Measurements from ENCODE around the gene C1QTNF3.

C1QTNF3 gene

GRCh38 chr5:34057569-34057968 is 14.6 kb upstream of the C1QTNF3 start:
- no peak for TF ChIP-seq ZNF274 (IDR thresholded peaks at IDR 0.05; ENCODE audit: low read depth, low read length)
- no peak overlapping the region for H3K4me3 ChIP-seq (ENCODE audit: low read length)

GRCh38 chr5:34057118-34057517 is 14.1 kb upstream of the C1QTNF3 start:
- no peak for TF ChIP-seq ZNF274 (IDR thresholded peaks at IDR 0.05; ENCODE audit: low read depth, low read length)
- H3K4me3 ChIP-seq (ENCODE audit: low read length), result no peak overlapping the region

- TF ChIP-seq ZNF274 (IDR thresholded peaks at IDR 0.05; ENCODE audit: low read depth, low read length), result no peak
- H3K4me3 ChIP-seq (ENCODE audit: low read length), result no peak overlapping the region
Observed at GRCh38 chr5:34055667-34056066, 12.7 kb upstream of the C1QTNF3 start.

GRCh38 chr5:34054400-34054729 is 11.4 kb upstream of the C1QTNF3 start:
- no peak overlapping the region for H3K4me3 ChIP-seq (ENCODE audit: low read length)
- TF ChIP-seq ZNF274 (IDR thresholded peaks at IDR 0.05; ENCODE audit: low read depth, low read length), result no peak

GRCh38 chr5:34053571-34054399 is 10.8 kb upstream of the C1QTNF3 start:
- no peak overlapping the region for H3K4me3 ChIP-seq (ENCODE audit: low read length)
- TF ChIP-seq ZNF274 (IDR thresholded peaks at IDR 0.05; ENCODE audit: low read depth, low read length), result no peak

GRCh38 chr5:34053133-34053532 is 10.1 kb upstream of the C1QTNF3 start:
- no peak overlapping the region for H3K4me3 ChIP-seq (ENCODE audit: low read length)
- TF ChIP-seq ZNF274 (IDR thresholded peaks at IDR 0.05; ENCODE audit: low read depth, low read length), result no peak

- no peak for TF ChIP-seq ZNF274 (IDR thresholded peaks at IDR 0.05; ENCODE audit: low read depth, low read length)
- no peak overlapping the region for H3K4me3 ChIP-seq (ENCODE audit: low read length)
Observed at GRCh38 chr5:34051374-34051980, 8.5 kb upstream of the C1QTNF3 start.

GRCh38 chr5:34047774-34048572 is 5.0 kb upstream of the C1QTNF3 start:
- no peak for TF ChIP-seq ZNF274 (IDR thresholded peaks at IDR 0.05; ENCODE audit: low read depth, low read length)
- no peak overlapping the region for H3K4me3 ChIP-seq (ENCODE audit: low read length)

GRCh38 chr5:34047143-34047542 is 4.1 kb upstream of the C1QTNF3 start:
- no peak overlapping the region for H3K4me3 ChIP-seq (ENCODE audit: low read length)
- TF ChIP-seq ZNF274 (IDR thresholded peaks at IDR 0.05; ENCODE audit: low read depth, low read length), result no peak

- TF ChIP-seq ZNF274 (IDR thresholded peaks at IDR 0.05; ENCODE audit: low read depth, low read length), result no peak
- H3K4me3 ChIP-seq (ENCODE audit: low read length), result no peak overlapping the region
Observed at GRCh38 chr5:34045996-34046395, 3.0 kb upstream of the C1QTNF3 start.

- TF ChIP-seq ZNF274 (IDR thresholded peaks at IDR 0.05; ENCODE audit: low read depth, low read length), result no peak
Observed at GRCh38 chr5:34045023-34045422, 2.0 kb upstream of the C1QTNF3 start.

GRCh38 chr5:34042321-34042720 is 692 bp downstream of the C1QTNF3 start:
- TF ChIP-seq ZNF274 (IDR thresholded peaks at IDR 0.05; ENCODE audit: low read depth, low read length), result no peak
- no peak overlapping the region for H3K4me3 ChIP-seq (ENCODE audit: low read length)

More at GRCh38 chr5:34045023-34045422, 2.0 kb upstream of the C1QTNF3 start:
- H3K4me3 ChIP-seq (ENCODE audit: low read length), result no peak overlapping the region

- TF ChIP-seq ZNF274 (IDR thresholded peaks at IDR 0.05; ENCODE audit: low read depth, low read length), result no peak
- no peak overlapping the region for H3K4me3 ChIP-seq (ENCODE audit: low read length)
Observed at GRCh38 chr5:34041247-34041972, 1.6 kb downstream of the C1QTNF3 start.

GRCh38 chr5:34040472-34040871 is 2.5 kb downstream of the C1QTNF3 start:
- no peak for TF ChIP-seq ZNF274 (IDR thresholded peaks at IDR 0.05; ENCODE audit: low read depth, low read length)
- H3K4me3 ChIP-seq (ENCODE audit: low read length), result no peak overlapping the region

All from GM08714 (cell line).